D721Med (cell line): Measurements from ENCODE around the gene RASIP1.

Experiments
- DNase-seq: peaks from one replicate; pipeline ENCODE4 v3.0.0; 2011; ENCODE audit warnings: low spot score; ENCODE audit not compliant: insufficient read length
- FAIRE-seq: peaks from 2 replicates; lab custom pipeline; 2011; peaks lifted over from hg19 to GRCh38; lab: Jason Lieb, UNC
- TF ChIP-seq, protein P1 (sequence below): IDR thresholded peaks from 2 replicates; pipeline ENCODE4 v1.5.1; 2012; ENCODE audit warnings: mild to moderate bottlenecking, control low read depth; ENCODE audit not compliant: insufficient read depth; ENCODE audit errors: missing control alignments

The RASIP1 gene

DNA sequence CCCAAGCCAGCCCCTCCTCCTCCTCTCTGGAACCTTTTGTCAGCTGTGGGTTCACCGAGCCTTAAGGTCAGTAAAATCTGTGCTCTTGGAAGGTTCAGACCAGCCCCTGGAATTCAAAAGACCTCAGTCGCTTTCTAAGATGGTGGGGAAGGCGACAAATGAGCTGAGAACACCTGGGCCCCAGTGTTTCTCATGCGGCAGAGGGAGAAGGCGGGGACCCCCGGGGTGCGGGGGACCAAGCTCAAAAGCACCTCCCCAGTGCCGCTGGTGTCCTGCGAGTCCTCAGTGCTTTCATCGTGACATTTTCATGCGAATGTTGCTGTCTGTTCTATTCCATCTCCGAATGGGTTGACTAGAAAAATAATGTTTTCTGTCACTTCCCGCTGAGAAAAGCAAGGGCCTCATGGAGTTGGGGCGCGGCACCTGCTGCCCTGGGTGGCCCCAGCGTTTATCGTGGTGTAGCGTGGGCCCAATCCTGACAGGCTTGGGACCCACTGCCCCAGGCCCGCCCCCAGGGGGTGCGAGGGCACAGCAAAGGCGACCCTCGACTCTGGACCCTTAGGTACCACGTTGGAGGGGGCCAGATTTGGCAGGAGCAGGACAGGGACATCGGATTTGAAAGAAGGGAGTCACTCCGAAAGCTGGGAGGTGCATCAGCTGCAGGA is 66.8 kb downstream of the RASIP1 start:
- FAIRE-seq (no peak), DNase-seq (no peak)
- TF ChIP-seq, protein P1, sequence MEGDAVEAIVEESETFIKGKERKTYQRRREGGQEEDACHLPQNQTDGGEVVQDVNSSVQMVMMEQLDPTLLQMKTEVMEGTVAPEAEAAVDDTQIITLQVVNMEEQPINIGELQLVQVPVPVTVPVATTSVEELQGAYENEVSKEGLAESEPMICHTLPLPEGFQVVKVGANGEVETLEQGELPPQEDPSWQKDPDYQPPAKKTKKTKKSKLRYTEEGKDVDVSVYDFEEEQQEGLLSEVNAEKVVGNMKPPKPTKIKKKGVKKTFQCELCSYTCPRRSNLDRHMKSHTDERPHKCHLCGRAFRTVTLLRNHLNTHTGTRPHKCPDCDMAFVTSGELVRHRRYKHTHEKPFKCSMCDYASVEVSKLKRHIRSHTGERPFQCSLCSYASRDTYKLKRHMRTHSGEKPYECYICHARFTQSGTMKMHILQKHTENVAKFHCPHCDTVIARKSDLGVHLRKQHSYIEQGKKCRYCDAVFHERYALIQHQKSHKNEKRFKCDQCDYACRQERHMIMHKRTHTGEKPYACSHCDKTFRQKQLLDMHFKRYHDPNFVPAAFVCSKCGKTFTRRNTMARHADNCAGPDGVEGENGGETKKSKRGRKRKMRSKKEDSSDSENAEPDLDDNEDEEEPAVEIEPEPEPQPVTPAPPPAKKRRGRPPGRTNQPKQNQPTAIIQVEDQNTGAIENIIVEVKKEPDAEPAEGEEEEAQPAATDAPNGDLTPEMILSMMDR: no peak

DNA sequence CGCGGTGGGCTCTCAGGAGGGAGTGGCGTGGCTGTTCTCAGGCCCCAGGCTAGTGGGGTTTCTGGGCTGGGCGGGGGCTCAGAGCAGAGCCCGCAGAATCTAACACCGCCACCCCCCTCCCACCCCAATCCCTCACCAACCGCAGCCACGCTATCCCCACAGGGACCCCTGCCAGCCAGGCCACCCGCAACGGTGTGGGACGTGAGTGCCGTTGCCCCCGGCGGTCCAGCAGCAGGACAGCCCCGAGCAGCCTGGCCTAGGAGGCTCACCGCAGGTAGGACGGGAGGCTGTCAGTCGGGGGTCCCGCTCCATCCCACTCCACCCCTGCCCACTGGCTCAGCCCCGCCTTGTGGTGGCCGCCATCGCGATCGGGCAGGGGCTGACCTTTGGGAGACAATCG is 67.4 kb downstream of the RASIP1 start, which contains the start of gene NTN5:
TSS of gene NTN5 (minus strand) at position 24 of the 400 bp plus-strand sequence. CDS start 2,031 bp downstream, outside the sequence.
- TF ChIP-seq, protein P1: no peak

DNA sequence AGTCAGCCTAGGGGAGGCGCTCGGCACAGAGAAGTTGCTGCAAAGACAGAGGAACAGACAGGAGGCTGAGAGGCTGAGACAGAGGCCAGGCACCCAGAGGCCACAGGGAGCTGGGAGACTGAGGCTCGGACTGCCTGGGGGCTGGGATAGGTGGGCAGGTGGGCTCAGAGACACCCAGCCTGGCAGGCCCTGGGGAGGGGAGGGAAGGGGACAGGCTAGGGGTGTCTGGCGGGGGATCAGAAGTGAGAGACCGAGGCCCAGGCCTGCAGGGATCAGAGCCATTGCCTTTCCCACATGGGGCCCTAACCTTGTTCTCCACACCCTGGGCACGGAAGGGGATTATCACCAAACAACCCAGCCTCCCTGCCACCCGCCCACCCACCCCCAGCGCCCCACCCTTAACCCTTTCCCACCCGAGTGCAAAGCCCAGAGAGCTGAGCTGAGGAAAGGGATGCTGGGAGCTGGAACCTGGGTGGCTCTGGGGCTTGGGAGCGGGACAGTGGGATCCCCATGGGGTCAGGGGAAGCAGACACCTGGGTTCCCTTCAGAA is 68.9 kb downstream of the RASIP1 start:
- TF ChIP-seq, protein P1: no peak
- FAIRE-seq (no peak), DNase-seq (no peak)

More for the DNA sequence above, 67.4 kb downstream of the RASIP1 start, which contains the start of gene NTN5:
- FAIRE-seq: no peak
- DNase-seq: no peak

DNA sequence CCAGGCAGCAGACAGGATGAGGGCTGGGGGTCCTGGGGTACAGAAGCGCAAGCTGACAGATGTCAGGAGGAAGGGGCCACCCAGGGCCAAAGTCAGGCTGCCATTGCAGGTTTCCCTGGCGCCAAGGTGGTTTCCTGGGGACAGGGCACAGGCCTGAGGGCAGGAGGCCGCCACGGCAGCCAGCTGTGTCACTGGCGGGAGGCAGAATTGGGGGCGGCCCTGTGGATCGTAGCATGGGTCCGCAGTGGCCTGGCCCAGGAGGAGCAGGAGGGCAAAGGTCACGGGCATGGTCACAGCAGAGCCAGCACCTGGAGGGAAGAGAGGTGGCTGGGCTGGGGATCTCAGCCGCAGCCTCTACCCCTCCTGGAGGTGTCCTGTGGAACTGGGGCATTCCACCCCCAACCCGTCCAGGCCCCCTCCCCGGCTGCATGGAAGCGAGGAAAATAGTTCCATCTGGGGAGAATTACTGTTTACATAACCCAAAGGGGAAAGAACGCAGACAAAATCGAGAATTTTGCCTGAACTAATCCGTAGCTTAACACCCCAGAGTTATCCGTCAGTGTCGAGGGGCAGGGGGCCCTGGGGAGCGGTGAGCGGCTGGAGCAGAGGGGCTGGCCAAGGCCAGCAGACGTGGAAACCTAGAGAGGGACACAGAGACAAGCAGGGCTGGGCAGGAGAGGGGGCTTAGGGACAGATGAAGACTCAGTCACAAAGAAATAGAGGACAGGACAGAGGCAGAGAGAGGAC is 69.5 kb downstream of the RASIP1 start:
- FAIRE-seq (no peak), DNase-seq (no peak)
- TF ChIP-seq, protein P1: no peak
